ENCODE results near the gene AGO1. TPM values are rescaled to one million over a fixed set of nuclear protein-coding genes. Genes with fewer than 3 reads are reported as not detected.

The AGO1 gene
- total and polyA plus RNA-seq, 10 of the 15 experiments (the other 5 are each of a cell fraction or from before 2014, with no cell fraction given): 1.8 to 24.0 (median 8.1) TPM

GRCh38 chr1:35936838-35937237, 53.8 kb downstream of the AGO1 start:
- BruUV-seq (replicated peaks): no TSS peak
- Histone ChIP-seq H3K27ac (ENCODE audit: control insufficient read depth, insufficient read depth) (no peak overlapping the region), H3K4me1 (ENCODE audit: control insufficient read depth, insufficient read depth, low read length) (peaks cover 8% of the 10 kb centered on the region), H3K4me2 (ENCODE audit: control insufficient read depth, insufficient read depth) (no peak overlapping the region), H3K9ac (ENCODE audit: control insufficient read depth, insufficient read depth, low read length) (no peak overlapping the region), H3K79me2 (ENCODE audit: control insufficient read depth, insufficient read depth, low read length) (peaks cover 53% of the 10 kb centered on the region), H3K9me3 (replicated peaks; ENCODE audit: control insufficient read depth, insufficient read depth, low read length) (no peaks in the 10 kb centered on the region), H2AFZ (ENCODE audit: control insufficient read depth, low read depth, low read length) (no peak overlapping the region), H3K4me3 (no peak overlapping the region), H3K27me3 (replicated peaks in 1 of 2; ENCODE audit: control insufficient read depth in 2 of 2, insufficient read depth in 2 of 2, low read length in 1 of 2) (no peaks in the 10 kb centered on the region), H3K36me3 (ENCODE audit: control insufficient read depth in 2 of 2, insufficient read depth in 2 of 2, low read length in 1 of 2) (0 out of 4 replicates have a peak, but pooled peaks cover 0 to 3% of the 10 kb centered on the region in 2 experiments), H4K20me1 (ENCODE audit: control insufficient read depth, insufficient read depth) (no peaks in the 10 kb centered on the region)
- ChIA-PET POLR2A (no interaction called here), CTCF (no interaction called here), RAD21 (ENCODE audit: unreplicated experiment) (no interaction called here), SMC1A (ENCODE audit: uncharacterized antibody, unreplicated experiment) (no interaction called here)
- in situ Hi-C loops (cut with MboI) (no loop called here), intact Hi-C loops (cut with micrococcal nuclease; ENCODE audit: unreplicated experiment) (no loop called here)
- DNase-seq (ENCODE audit: low read depth, low spot score) (no peak), ATAC-seq (no peak), FAIRE-seq (no peak)
- WGBS (ENCODE audit: insufficient coverage, insufficient replicate concordance, low lambda C conversion rate, missing lambda C conversion rate): 80% methylated on average over 3 of the region's 3 CpGs
- TF ChIP-seq SUPT20H (IDR thresholded peaks at IDR 0.05; ENCODE audit: borderline replicate concordance, control insufficient read depth, low read depth, low read length) (no peak), TCF12 (IDR thresholded peaks at IDR 0.05; ENCODE audit: low read depth, low read length) (no peak), NFYB (IDR thresholded peaks at IDR 0.05; ENCODE audit: insufficient read depth, low read depth, low read length) (no peak), FOXK2 (IDR thresholded peaks at IDR 0.05) (no peak), ATF7 (IDR thresholded peaks at IDR 0.05; ENCODE audit: low read depth) (no peak)

DNA sequence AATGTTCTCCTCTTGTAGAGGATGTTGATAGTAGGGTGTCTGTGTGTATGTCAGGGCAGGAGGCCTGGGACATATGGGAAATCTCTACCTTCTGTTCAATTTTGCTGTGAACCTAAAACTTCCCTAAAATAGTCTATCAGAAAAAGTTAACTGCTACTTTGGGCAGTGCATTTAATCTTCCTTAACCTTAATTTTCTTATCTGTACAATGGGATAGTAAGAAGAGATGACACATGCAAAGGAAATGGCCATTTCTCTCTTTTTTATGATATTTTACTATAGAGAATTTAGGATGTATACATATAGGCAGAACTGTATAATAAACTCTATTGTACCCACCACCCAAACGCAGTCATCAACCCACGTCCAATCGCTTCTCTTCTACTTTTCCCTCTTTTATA, 56.5 kb downstream of the AGO1 start:
- ChIA-PET SMC1A (ENCODE audit: uncharacterized antibody, unreplicated experiment) (no interaction called here), CTCF (no interaction called here), POLR2A (no interaction called here), RAD21 (ENCODE audit: unreplicated experiment) (no interaction called here)
- Histone ChIP-seq H3K79me2 (ENCODE audit: control insufficient read depth, insufficient read depth, low read length) (peaks cover 37% of the 10 kb centered on the region), H2AFZ (ENCODE audit: control insufficient read depth, low read depth, low read length) (no peak overlapping the region), H3K4me3 (no peak overlapping the region), H3K4me1 (ENCODE audit: control insufficient read depth, insufficient read depth, low read length) (peaks cover 11% of the 10 kb centered on the region; the same call in 1 of the 2 replicates), H3K9ac (ENCODE audit: control insufficient read depth, insufficient read depth, low read length) (no peak overlapping the region), H3K9me3 (replicated peaks; ENCODE audit: control insufficient read depth, insufficient read depth, low read length) (no peaks in the 10 kb centered on the region), H3K27ac (ENCODE audit: control insufficient read depth, insufficient read depth) (no peak overlapping the region), H3K27me3 (replicated peaks in 1 of 2; ENCODE audit: control insufficient read depth in 2 of 2, insufficient read depth in 2 of 2, low read length in 1 of 2) (no peaks in the 10 kb centered on the region), H3K36me3 (ENCODE audit: control insufficient read depth in 2 of 2, insufficient read depth in 2 of 2, low read length in 1 of 2) (0 out of 4 replicates have a peak, but pooled peaks cover 0 to 3% of the 10 kb centered on the region in 2 experiments), H3K4me2 (ENCODE audit: control insufficient read depth, insufficient read depth) (no peak overlapping the region), H4K20me1 (ENCODE audit: control insufficient read depth, insufficient read depth) (no peaks in the 10 kb centered on the region)
- BruUV-seq (replicated peaks): no TSS peak
- DNase-seq (ENCODE audit: low read depth, low spot score): no peak
- ATAC-seq: no peak
- FAIRE-seq: no peak
- WGBS (ENCODE audit: insufficient coverage, insufficient replicate concordance, low lambda C conversion rate, missing lambda C conversion rate): 93% methylated on average over 3 of the region's 3 CpGs
- intact Hi-C loops (cut with micrococcal nuclease; ENCODE audit: unreplicated experiment) (no loop called here), in situ Hi-C loops (cut with MboI) (no loop called here)
- TF ChIP-seq KLF5 (IDR thresholded peaks at IDR 0.05; ENCODE audit: partially characterized antibody) (no peak), SIN3A (IDR thresholded peaks at IDR 0.05; ENCODE audit: low read depth, low read length) (no peak), WRNIP1 (IDR thresholded peaks at IDR 0.05; ENCODE audit: borderline replicate concordance, low read depth, low read length) (no peak), PAX5 (IDR thresholded peaks at IDR 0.05; ENCODE audit: borderline replicate concordance, low read depth, low read length) (no peak), IRF3 (IDR thresholded peaks at IDR 0.05) (no peak), ELK1 (IDR thresholded peaks at IDR 0.05; ENCODE audit: low read depth, low read length) (no peak), SUPT20H (IDR thresholded peaks at IDR 0.05; ENCODE audit: borderline replicate concordance, control insufficient read depth, low read depth, low read length) (no peak)
- TF ChIP-seq, protein P1, sequence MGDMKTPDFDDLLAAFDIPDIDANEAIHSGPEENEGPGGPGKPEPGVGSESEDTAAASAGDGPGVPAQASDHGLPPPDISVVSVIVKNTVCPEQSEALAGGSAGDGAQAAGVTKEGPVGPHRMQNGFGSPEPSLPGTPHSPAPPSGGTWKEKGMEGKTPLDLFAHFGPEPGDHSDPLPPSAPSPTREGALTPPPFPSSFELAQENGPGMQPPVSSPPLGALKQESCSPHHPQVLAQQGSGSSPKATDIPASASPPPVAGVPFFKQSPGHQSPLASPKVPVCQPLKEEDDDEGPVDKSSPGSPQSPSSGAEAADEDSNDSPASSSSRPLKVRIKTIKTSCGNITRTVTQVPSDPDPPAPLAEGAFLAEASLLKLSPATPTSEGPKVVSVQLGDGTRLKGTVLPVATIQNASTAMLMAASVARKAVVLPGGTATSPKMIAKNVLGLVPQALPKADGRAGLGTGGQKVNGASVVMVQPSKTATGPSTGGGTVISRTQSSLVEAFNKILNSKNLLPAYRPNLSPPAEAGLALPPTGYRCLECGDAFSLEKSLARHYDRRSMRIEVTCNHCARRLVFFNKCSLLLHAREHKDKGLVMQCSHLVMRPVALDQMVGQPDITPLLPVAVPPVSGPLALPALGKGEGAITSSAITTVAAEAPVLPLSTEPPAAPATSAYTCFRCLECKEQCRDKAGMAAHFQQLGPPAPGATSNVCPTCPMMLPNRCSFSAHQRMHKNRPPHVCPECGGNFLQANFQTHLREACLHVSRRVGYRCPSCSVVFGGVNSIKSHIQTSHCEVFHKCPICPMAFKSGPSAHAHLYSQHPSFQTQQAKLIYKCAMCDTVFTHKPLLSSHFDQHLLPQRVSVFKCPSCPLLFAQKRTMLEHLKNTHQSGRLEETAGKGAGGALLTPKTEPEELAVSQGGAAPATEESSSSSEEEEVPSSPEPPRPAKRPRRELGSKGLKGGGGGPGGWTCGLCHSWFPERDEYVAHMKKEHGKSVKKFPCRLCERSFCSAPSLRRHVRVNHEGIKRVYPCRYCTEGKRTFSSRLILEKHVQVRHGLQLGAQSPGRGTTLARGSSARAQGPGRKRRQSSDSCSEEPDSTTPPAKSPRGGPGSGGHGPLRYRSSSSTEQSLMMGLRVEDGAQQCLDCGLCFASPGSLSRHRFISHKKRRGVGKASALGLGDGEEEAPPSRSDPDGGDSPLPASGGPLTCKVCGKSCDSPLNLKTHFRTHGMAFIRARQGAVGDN (IDR thresholded peaks at IDR 0.05): no peak
